Endothelial cell (in vitro differentiated cells): ENCODE data around the gene SLTM. TPM values are rescaled to one million over a fixed set of nuclear protein-coding genes. Genes with fewer than 3 reads are reported as not detected.
A peak's percentile ranks its signal among the peaks of the same experiment; 100 is the strongest.

ENCODE experiments used
- DNase-seq: peaks from one replicate; pipeline ENCODE4 v3.0.0; 2021; ENCODE audit warnings: low spot score
- H3K27ac Mint-ChIP-seq: one replicate; pipeline ENCODE4 v1.8.0; 2021; ENCODE audit warnings: mixed read lengths, inconsistent platforms; ENCODE audit not compliant: unreplicated experiment
- H3K27me3 Mint-ChIP-seq: one replicate; pipeline ENCODE4 v1.8.0; 2021; ENCODE audit warnings: mild to moderate bottlenecking, moderate library complexity, mixed read lengths, inconsistent platforms; ENCODE audit not compliant: unreplicated experiment
- H3K36me3 Mint-ChIP-seq: one replicate; pipeline ENCODE4 v1.8.0; 2021; ENCODE audit warnings: mild to moderate bottlenecking, low read depth, mixed read lengths, inconsistent platforms; ENCODE audit not compliant: unreplicated experiment
- H3K4me1 Mint-ChIP-seq: one replicate; pipeline ENCODE4 v1.8.0; 2021; ENCODE audit warnings: mild to moderate bottlenecking, mixed read lengths, inconsistent platforms; ENCODE audit not compliant: unreplicated experiment
- H3K4me3 Mint-ChIP-seq: one replicate; pipeline ENCODE4 v1.8.0; 2021; ENCODE audit warnings: mild to moderate bottlenecking, mixed read lengths, inconsistent platforms; ENCODE audit not compliant: unreplicated experiment
- H3K9me3 Mint-ChIP-seq: one replicate; pipeline ENCODE4 v1.8.0; 2021; ENCODE audit warnings: mixed read lengths, inconsistent platforms; ENCODE audit not compliant: unreplicated experiment
- CTCF ChIP-seq: fragments of 200-600 bp; sonication (generic); IDR thresholded peaks from one replicate; pipeline ENCODE4 v1.5.0; 2021; ENCODE audit warnings: antibody characterized with exemption; ENCODE audit not compliant: unreplicated experiment
- total RNA-seq: library from RNA; stranded (reverse); fragmentation: NEBNext Ultra II Directional; extraction: Animal tissue kit (Norgen Biotek cat#: 25700); gene quantifications from one replicate; pipeline ENCODE4 v1.2.1, GENCODE V29; 2021; ENCODE audit not compliant: unreplicated experiment

The SLTM gene
- total RNA-seq, 1 donor from 2014 or later, result 71.9 TPM

GRCh38 chr15:58909616-58910015 is 23.9 kb downstream of the SLTM start:
- Mint-ChIP-seq H3K4me3 (no peak overlapping the region), H3K27me3 (no peaks in the 10 kb centered on the region)

DNA sequence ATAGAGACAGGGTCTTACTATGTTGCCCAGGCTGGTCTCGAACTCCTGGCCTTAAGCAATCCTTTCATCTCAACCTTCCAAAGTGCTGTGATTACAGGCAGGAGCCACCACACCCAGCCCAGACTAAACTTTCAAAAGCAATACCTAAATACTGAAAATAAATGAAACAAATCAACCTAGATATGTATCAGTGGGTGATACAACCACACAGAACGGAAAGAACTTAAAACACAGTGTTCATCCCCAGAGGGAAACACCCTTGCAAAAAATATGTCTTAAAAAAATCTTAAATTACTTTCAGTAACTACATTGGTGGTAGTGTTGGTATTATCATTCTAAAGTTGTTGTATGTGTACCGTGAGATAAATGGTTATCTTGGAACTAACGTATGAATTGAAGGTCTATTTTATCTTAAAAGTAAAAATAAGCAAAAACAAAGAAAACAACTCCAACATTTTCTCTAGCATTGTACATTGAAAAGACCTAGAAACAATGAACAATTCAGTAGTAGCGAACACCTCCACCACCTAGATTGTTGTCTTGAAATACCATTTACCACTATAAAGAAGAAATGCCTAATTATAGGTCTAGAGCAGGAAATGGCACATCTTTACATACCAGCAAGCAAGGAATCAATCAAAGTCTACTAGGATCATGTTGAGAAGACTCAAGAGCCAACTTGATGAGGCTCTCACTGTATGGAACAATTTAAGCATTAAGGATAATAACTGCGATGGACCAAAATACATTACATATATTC is 24.7 kb downstream of the SLTM start:
- H3K9me3 Mint-ChIP-seq, result no peaks in the 10 kb centered on the region
- DNase-seq, result no peak
- no peak for TF ChIP-seq CTCF
- H3K27me3 Mint-ChIP-seq, result no peaks in the 10 kb centered on the region
- no peak overlapping the region for H3K27ac Mint-ChIP-seq
- no peak overlapping the region for H3K4me3 Mint-ChIP-seq
- H3K36me3 Mint-ChIP-seq, result peaks cover 6% of the 10 kb centered on the region
- H3K4me1 Mint-ChIP-seq, result peaks cover 4% of the 10 kb centered on the region

More at GRCh38 chr15:58909616-58910015, 23.9 kb downstream of the SLTM start:
- Mint-ChIP-seq H3K4me1 (peaks cover 4% of the 10 kb centered on the region), H3K36me3 (peaks cover 6% of the 10 kb centered on the region), H3K27ac (peak overlapping the region; percentile 33), H3K9me3 (no peaks in the 10 kb centered on the region)
- no peak for DNase-seq
- no peak for TF ChIP-seq CTCF

DNA sequence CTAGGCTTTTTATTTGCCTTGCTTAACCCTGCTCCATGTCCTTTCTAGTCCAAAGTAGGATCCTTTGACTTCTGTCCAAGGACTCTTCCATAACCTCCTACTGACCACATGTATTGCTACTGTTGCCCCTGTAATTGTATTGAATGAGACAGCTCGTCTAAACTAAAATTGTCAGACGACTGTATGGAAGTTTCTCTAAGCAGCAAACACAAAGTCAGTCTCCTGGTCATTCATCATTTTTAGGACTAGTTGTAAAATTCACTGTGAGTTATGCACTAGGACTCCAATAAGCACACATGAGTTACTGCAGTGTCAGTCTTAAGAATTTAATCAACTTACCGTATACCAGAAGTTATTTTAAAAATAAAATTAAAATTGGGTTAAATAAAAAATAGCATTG is 32.8 kb downstream of the SLTM start:
- H3K4me1 Mint-ChIP-seq, result no peaks in the 10 kb centered on the region

GRCh38 chr15:58898150-58898680 is 35.3 kb downstream of the SLTM start:
- no peaks in the 10 kb centered on the region for H3K4me1 Mint-ChIP-seq
- peaks cover 23% of the 10 kb centered on the region for H3K36me3 Mint-ChIP-seq
- no peak overlapping the region for H3K27ac Mint-ChIP-seq
- TF ChIP-seq CTCF, result no peak
- DNase-seq, result no peak
- no peaks in the 10 kb centered on the region for H3K27me3 Mint-ChIP-seq
- H3K4me3 Mint-ChIP-seq, result no peak overlapping the region
- no peaks in the 10 kb centered on the region for H3K9me3 Mint-ChIP-seq

More for the DNA sequence above, 32.8 kb downstream of the SLTM start:
- Mint-ChIP-seq H3K27me3 (no peaks in the 10 kb centered on the region), H3K27ac (no peak overlapping the region), H3K9me3 (no peaks in the 10 kb centered on the region), H3K4me3 (no peak overlapping the region), H3K36me3 (peaks cover 13% of the 10 kb centered on the region)
- no peak for DNase-seq
- TF ChIP-seq CTCF, result no peak

- Mint-ChIP-seq H3K27me3 (no peaks in the 10 kb centered on the region), H3K4me1 (no peaks in the 10 kb centered on the region), H3K4me3 (no peak overlapping the region), H3K27ac (no peak overlapping the region), H3K36me3 (peaks cover 46% of the 10 kb centered on the region), H3K9me3 (no peaks in the 10 kb centered on the region)
- no peak for TF ChIP-seq CTCF
- DNase-seq, result no peak
Observed at GRCh38 chr15:58889363-58889762, 44.1 kb downstream of the SLTM start.
